HUES48 (cell line): Measurements from ENCODE around the gene MBD6.
"Not testable (repeated sequence)": the region's sequence is repeated elsewhere in the genome, so short reads cannot be mapped to it uniquely, and the experiment has no call there.

ENCODE experiments used
- H3K27ac ChIP-seq: one replicate; pipeline ENCODE4 v1.7.0; 2013; ENCODE audit warnings: low read depth, low read length, inconsistent platforms
- H3K27me3 ChIP-seq: 2 replicates; pipeline ENCODE4 v1.6.1; 2013; ENCODE audit warnings: mild to moderate bottlenecking, low read length; ENCODE audit not compliant: control insufficient read depth, insufficient read depth
- H3K36me3 ChIP-seq: 2 replicates; pipeline ENCODE4 v1.6.1; 2013; ENCODE audit warnings: low read length; ENCODE audit not compliant: control insufficient read depth, insufficient read depth
- H3K4me1 ChIP-seq: 2 replicates; pipeline ENCODE4 v1.6.1; 2013; ENCODE audit warnings: mild to moderate bottlenecking, low read length; ENCODE audit not compliant: control insufficient read depth, insufficient read depth
- H3K4me3 ChIP-seq: 2 replicates; pipeline ENCODE4 v1.5.1; 2013; ENCODE audit warnings: mild to moderate bottlenecking, low read depth, low read length
- H3K9ac ChIP-seq: 2 replicates; pipeline ENCODE4 v1.6.1; 2013; ENCODE audit warnings: mild to moderate bottlenecking, low read depth, low read length, moderate library complexity
- H3K9me3 ChIP-seq: 2 replicates; pipeline ENCODE4 v1.6.1; 2013; ENCODE audit warnings: low read length; ENCODE audit not compliant: control insufficient read depth, insufficient read depth

The MBD6 gene

DNA sequence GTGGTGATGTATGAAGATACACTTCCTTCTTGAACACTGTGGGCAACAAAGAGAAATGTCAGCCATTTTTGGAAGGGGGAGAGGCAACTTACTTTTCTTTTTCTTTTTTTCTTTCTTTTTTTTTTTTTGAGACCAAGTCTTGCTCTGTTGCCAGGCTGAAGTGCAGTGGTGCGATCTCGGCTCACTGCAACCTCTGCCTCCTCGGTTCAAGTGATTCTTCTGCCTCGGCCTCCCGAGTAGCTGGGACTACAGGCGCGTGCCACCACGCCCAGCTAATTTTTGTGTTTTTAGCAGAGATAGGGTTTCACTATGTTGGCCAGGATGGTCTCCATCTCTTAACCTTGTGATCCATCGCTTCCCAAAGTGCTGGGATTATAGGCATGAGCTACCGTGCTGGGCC is 4.9 kb upstream of the MBD6 start:
- Histone ChIP-seq H3K4me1 (peaks cover 15% of the 10 kb centered on the region), H3K36me3 (peaks cover 66% of the 10 kb centered on the region), H3K4me3 (0 out of 2 replicates have a peak overlapping the region, but pooled peaks have one; percentile 7)
- not testable (repeated sequence) for H3K9ac ChIP-seq, H3K27ac ChIP-seq, H3K9me3 ChIP-seq, H3K27me3 ChIP-seq

DNA sequence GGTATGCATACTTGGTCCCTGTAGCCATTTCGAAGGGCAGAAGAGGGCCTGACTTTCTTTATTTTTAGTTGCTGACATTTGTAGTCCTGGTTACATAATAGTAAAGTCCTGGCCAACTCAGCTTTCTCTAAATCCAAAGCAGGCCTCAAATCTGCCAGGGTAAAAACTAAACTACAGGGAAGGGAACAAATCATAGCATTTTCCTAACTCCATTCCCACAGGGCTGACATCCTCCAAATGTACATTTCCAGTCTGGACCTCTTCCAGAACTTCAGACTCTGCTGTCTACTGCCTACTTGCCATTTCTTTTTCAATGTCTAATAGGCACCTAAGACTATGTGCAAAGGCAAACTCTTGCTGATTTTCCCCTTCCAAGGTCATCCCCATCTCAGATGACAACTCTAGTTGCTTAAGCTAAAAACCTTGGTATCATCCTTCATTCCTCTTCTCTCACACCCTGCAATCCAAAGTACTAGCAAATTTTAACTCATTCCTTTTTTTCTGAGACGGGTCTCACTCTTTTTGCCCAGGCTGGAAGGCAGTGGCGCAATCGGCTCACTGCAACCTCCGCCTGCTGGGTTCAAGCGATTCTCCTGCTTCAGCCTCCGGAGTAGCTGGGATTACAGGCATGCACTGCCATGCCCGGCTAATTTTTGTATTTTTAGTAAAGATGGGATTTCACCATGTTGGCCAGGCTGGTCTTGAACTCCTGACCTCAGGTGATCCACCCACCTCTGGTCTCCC is 4.3 kb upstream of the MBD6 start:
- Histone ChIP-seq H3K27ac (no peak overlapping the region), H3K9ac (no peak overlapping the region), H3K4me1 (peaks cover 15% of the 10 kb centered on the region), H3K9me3 (no peaks in the 10 kb centered on the region), H3K4me3 (peak overlapping the region; percentile 92; the same call in 1 of the 2 replicates), H3K36me3 (peaks cover 60% of the 10 kb centered on the region), H3K27me3 (no peaks in the 10 kb centered on the region)

DNA sequence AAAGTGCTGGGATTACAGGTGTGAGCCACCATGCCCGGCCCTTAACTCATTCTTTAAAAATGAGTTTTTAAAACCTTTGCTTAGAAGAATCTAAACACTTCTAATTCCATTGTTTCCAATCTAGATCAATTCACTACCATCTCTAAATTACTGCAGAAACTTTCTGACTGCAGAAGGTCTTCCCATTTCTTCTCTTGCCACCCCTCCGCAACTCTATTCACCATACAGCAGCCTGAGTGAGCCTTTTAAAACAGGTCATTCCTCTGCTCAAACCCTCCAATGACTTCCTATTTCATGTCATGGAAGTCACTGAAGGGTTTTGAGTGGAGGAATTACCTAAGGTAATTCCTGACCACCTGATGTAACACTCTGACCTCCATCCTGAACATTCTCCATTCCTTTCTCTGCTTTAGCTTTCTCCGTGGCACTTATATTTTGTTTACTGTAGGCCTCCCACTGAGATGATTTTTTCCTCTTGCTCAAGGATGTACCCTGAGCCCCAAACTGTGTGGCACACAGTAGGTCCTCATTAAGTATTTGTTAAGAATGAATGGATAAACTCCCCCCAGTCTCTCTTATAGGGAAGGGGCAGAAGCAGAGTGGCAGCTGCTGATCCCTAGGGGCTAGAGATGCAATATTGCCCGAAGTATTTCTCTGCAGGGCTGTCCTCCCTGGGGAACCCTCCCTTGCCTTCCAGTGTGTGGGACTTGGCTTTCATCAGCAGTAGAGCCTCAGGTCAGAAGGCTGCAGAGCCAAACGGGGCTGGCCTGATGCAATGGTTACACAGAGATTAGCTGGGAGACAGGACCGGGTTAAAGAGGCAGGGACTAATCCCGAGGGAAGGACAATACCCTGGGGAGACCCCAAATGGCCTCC is 3.5 kb upstream of the MBD6 start:
- H3K9ac ChIP-seq: peak overlapping the region; percentile 93
- H3K36me3 ChIP-seq: peaks cover 52% of the 10 kb centered on the region
- peak overlapping the region; percentile 92 for H3K4me3 ChIP-seq
- H3K4me1 ChIP-seq: peaks cover 20% of the 10 kb centered on the region
- no peaks in the 10 kb centered on the region for H3K9me3 ChIP-seq
- no peaks in the 10 kb centered on the region for H3K27me3 ChIP-seq
- peak overlapping the region; percentile 99 for H3K27ac ChIP-seq

DNA sequence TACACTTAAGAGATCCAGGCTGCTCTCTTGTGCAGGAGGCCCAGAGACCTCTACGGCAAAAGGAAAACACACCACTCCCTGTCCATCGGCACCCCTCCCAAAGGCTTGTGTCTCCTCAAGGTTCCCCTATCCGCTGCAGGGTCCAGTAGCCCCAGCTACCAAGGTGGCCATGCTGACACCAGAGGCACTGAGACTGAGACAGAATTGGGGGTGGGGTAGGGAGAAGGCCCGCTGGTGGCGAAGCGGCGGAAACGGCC is 2.9 kb upstream of the MBD6 start:
- peak overlapping the region; percentile 93 for H3K9ac ChIP-seq
- H3K27me3 ChIP-seq: no peaks in the 10 kb centered on the region
- peak overlapping the region; percentile 92 for H3K4me3 ChIP-seq
- H3K36me3 ChIP-seq: peaks cover 52% of the 10 kb centered on the region
- peak overlapping the region; percentile 99 for H3K27ac ChIP-seq
- no peaks in the 10 kb centered on the region for H3K9me3 ChIP-seq
- peaks cover 20% of the 10 kb centered on the region for H3K4me1 ChIP-seq

DNA sequence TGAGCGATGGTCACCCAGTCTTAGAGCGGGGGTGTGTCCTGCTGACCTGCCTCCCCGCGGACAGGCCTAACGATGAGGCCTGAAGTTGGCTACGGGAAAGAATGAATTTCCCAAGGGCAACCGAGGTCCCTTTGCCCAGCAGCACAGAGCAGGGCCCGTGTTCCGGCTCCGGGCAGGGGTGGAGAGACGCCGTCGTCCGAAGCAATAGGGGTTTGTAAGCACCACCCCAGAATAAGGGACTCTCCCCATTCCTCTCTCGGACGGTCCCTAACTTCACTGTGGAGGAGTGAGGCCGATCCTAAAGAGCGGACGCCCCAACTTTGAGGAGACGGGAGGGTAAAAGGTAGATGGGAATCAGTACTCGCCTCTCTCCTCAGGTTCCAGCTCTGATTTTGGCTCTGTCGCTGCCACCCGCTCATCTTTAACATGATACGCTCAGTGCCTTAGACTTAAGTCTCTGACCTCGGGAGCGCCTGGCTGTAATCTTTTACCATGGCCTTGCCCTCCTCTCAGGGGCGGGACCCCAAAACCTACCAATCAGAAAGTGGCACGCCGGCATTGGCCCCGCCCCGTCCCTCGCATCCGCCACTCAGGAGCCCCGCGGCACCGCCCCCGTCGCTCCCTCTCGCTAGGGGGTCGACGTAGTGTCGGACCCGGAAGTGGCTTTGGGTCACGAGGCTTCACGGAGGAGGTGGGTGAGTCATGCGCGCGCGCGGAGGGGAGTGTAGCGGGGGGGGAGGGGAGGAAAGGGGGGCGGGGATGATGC is 2.4 kb upstream of the MBD6 start, which contains the start of gene DDIT3:
DDIT3 (minus strand) TSS at position 462 of the 766 bp plus-strand sequence. CDS start 3,108 bp downstream, outside the sequence.
- Histone ChIP-seq H3K27me3 (no peaks in the 10 kb centered on the region), H3K4me3 (peak within 1 kb of the TSS; percentile 92), H3K9me3 (no peaks in the 10 kb centered on the region), H3K36me3 (peaks cover 50% of the 10 kb centered on the region), H3K9ac (peak within 1 kb of the TSS; percentile 93), H3K4me1 (peaks cover 20% of the 10 kb centered on the region), H3K27ac (peak within 1 kb of the TSS; percentile 99)

DNA sequence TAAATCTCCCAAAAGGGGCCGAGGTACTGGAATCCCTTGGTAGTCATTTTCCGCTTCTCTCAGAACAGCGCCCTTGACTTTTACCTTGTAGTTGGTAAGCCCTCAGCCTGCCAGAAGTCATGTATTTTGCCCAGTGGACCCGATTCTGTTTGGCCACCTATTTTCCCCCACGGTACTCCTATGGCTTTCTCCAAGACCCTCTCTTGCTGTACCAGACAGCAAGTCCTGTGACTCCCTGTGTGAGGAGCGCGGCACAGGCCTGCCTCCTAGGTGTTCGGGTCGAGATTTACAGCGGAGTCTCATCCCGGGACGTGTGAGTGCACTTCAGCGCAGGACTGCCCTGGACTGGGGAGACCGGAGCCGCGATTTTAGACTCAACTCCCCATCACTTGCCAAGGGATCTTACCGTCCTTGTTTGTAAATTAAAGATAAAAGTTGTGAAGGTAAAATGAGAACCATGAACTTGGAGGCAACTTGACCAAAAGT is 1.1 kb upstream of the MBD6 start:
- H3K9ac ChIP-seq: no peak overlapping the region; the same call in 1 of the 2 replicates
- peak overlapping the region; percentile 95 for H3K27ac ChIP-seq
- peaks cover 41% of the 10 kb centered on the region for H3K36me3 ChIP-seq
- H3K4me3 ChIP-seq: peak overlapping the region; percentile 74
- H3K27me3 ChIP-seq: no peaks in the 10 kb centered on the region
- H3K9me3 ChIP-seq: no peaks in the 10 kb centered on the region
- H3K4me1 ChIP-seq: peaks cover 20% of the 10 kb centered on the region

DNA sequence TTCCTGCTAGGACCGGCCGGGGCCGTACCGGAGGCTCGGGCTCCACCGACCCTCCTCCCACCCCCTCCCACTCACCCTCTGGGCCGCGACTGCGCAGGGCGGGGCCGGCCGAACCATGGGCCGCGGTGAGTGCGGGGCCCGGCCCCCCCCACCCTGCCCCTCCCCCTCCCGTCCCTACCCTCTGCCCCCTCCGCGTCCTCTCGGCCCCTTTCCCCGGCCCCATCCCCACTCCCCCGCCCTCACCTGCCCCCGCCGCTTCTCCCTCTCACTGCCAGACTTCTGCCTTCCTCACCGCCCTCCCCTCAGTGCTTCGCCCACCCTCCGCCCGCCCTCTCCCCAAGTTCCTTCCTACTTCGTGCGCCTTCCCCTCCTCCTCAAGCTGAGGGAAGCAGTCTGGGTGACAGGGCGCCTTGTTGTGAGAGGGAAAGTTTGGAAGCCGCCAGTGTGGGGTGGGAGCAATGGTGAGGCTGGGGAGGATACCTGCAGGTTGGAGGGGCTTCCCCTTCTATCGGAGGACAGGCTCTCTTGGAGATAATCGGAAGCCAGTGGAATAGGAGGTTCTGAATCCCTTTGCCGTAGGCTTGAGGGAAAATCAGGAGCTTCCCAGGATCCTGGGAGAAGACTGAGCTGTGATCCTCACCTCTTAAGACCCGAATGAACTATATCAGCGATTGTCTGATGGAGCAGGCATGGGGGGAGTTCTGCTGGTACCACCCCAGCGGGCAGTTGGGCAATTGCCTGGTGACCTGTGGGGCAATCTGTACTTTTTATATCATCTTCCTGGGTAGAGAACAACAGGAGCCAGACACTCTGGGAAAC is 472 bp downstream of the MBD6 start:
- Histone ChIP-seq H3K27ac (peak overlapping the region; percentile 95), H3K4me1 (peaks cover 20% of the 10 kb centered on the region), H3K9ac (peak overlapping the region; percentile 33), H3K9me3 (no peaks in the 10 kb centered on the region), H3K36me3 (peaks cover 40% of the 10 kb centered on the region), H3K4me3 (peak overlapping the region; percentile 74), H3K27me3 (no peaks in the 10 kb centered on the region)

DNA sequence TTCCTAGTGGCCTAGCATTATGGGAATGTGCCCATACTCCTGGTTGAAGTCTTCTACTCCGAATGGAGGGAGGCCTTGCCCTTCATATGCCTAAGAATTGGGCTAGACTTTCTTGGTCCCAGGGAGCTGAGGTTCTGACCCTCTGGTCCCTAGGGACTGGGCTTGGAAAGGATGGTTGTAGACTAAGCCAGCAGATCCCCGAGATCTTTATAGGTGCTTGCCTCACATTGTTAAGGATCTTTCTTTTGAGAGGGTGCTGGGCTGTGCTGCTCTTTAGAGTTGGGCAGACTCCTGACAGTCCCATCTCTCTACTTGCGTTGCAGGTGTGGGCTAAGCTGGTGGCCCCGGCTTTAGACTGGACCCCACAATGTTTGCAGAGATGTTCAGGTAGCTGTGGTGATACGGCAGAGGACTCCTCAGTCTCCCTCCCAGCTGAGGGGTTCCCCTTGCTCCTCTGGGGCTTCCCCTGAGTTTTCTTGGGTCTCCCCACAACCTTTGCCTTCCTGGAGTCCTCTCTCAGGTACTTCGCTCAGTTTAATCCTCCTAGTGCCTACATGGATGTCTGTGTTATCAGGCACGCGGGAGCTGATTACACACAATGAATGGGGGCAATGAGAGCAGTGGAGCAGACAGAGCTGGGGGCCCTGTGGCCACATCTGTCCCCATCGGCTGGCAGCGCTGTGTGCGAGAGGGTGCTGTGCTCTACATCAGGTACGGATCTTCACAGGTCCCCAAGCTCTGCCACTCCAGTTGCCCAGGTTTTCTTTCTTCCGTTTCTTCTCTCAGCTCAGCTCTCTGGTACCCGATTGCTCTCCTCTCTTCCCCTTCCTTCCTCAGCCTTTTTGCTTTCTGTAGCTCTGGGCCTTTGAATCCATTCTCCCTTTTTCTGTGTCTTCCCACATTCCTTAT is 1.3 kb downstream of the MBD6 start:
- no peaks in the 10 kb centered on the region for H3K27me3 ChIP-seq
- peak overlapping the region; percentile 74 for H3K4me3 ChIP-seq
- peaks cover 20% of the 10 kb centered on the region for H3K4me1 ChIP-seq
- no peaks in the 10 kb centered on the region for H3K9me3 ChIP-seq
- H3K27ac ChIP-seq: peak overlapping the region; percentile 74
- peak overlapping the region; percentile 33; the same call in 1 of the 2 replicates for H3K9ac ChIP-seq
- peaks cover 40% of the 10 kb centered on the region for H3K36me3 ChIP-seq

DNA sequence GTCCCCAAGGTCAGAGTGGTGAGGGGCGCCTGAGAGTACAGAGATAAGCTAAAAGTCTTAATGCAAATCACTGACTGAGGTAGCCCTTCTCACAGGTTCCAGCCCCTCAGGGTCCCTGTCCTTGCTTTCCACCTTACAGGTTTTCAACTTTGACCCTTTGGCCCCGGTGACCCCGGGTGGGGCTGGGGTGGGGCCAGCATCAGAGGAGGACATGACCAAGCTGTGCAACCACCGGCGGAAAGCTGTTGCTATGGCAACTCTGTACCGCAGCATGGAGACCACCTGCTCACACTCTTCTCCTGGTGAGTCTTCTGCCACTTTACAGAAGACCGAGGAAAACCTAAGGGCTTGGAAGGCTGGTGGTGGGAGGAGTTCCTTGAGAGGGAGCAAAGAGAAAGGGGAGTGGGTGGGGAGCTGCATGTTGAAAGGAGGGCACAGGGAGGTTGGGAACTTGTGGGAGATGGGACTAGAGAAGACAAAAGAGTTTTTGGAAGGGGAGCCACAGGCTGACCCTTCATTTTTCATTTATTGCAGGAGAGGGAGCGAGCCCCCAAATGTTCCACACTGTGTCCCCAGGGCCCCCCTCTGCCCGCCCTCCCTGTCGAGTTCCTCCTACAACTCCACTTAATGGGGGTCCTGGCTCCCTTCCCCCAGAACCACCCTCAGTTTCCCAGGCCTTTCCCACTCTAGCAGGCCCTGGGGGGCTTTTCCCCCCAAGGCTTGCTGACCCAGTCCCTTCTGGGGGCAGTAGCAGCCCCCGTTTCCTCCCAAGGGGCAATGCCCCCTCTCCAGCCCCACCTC is 2.4 kb downstream of the MBD6 start:
- Histone ChIP-seq H3K4me1 (peaks cover 15% of the 10 kb centered on the region), H3K27ac (no peak overlapping the region), H3K36me3 (peaks cover 44% of the 10 kb centered on the region), H3K27me3 (no peaks in the 10 kb centered on the region), H3K9me3 (no peaks in the 10 kb centered on the region), H3K9ac (no peak overlapping the region), H3K4me3 (no peak overlapping the region)
